Measurements from ENCODE around the gene AADAC.

Gene AADAC

DNA sequence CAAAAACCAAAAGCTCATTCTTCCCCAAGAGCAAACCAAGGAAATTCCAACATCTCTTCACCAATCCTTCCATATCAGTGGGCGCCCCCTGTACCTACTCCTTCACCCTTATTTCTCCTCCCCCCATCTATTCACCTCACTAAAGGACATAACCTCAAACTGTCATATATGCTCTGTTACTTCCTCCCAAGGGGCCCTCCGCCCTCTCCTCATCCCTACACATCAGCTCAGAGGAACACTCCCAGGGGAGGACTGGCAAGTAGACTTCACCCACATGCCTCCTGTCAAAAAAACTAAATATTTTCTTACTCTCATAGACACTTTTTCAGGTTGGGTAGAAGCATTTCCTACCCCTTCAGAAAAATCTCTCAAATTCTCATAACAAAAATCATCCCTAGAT lies 2.4 kb upstream of the AADAC start:
- no peak for TF ChIP-seq CTCF (IDR thresholded peaks at IDR 0.05; ENCODE audit: extremely low read depth, insufficient read depth, missing control alignments)
- no peak for DNase-seq (ENCODE audit: low spot score)
- in situ Hi-C loops (cut with MboI; ENCODE audit: low pct_unique_long_range_greater_than_20kb, low sequenced_read_pairs, unreplicated experiment): no loop called here

DNA sequence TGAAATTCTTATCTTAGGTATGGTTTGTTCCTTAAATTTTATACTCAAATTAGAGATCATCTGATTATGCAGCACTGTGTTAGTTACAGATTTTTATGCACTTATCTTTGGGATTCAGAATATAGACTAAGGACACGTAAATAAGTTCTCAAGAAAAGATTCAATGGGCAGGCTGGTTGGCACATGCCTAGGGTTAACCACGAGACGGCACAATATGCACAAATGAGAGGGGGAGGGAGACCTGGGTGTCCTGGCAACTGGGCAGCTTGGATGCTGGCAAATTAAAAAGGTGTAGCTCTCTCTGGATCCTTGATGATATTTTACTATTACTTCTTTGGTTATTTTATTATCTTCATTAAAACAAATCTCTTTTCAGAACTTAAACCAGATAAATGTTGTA lies 672 bp downstream of the AADAC start:
- TF ChIP-seq CTCF (IDR thresholded peaks at IDR 0.05; ENCODE audit: extremely low read depth, insufficient read depth, missing control alignments): no peak
- in situ Hi-C loops (cut with MboI; ENCODE audit: low pct_unique_long_range_greater_than_20kb, low sequenced_read_pairs, unreplicated experiment): no loop called here

GRCh38 chr3:151816091-151816604 lies 2.2 kb downstream of the AADAC start:
- in situ Hi-C loops (cut with MboI; ENCODE audit: low pct_unique_long_range_greater_than_20kb, low sequenced_read_pairs, unreplicated experiment): no loop called here
- no peak for DNase-seq (ENCODE audit: low spot score)
- TF ChIP-seq CTCF (IDR thresholded peaks at IDR 0.05; ENCODE audit: extremely low read depth, insufficient read depth, missing control alignments): no peak

More for the DNA sequence above, 672 bp downstream of the AADAC start:
- no peak for DNase-seq (ENCODE audit: low spot score)

DNA sequence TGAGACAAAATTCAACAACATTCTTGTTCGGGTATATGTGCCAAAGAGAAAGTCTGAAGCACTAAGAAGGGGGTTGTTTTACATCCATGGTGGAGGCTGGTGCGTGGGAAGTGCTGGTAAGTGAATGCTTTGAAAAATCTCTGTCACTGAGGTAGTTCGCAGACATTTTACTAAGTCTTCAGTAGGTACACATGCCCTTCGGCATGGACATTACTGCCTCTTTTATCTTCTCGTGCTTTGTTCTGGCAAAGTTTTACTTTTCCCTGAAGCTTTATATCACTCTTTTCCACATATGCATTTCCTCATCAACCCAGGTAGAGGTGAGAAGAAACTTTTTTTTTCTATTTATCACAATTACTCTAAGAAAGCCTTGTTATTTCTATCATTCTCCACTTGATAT lies 3.6 kb downstream of the AADAC start:
- in situ Hi-C loops (cut with MboI; ENCODE audit: low pct_unique_long_range_greater_than_20kb, low sequenced_read_pairs, unreplicated experiment): no loop called here
- no peak for DNase-seq (ENCODE audit: low spot score)
- TF ChIP-seq CTCF (IDR thresholded peaks at IDR 0.05; ENCODE audit: extremely low read depth, insufficient read depth, missing control alignments): no peak

DNA sequence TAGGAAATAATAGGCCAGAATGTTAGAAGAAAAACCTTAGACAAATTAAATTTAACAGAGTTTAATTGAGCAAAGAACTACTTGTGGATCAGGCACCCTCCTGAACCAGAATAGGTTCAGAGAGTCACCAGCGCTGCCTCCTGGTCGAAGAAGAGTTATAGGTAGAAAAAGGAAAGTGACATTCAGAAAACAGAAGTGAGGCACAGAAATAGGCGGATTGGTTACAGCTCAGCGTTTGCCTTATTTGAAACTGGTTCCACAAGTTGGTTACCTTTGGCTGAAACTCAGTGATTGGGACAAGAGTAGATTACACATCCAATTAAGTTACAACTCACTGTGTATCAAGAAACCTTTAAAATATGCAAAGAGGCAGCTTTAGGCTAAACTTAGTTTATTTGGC lies 4.4 kb downstream of the AADAC start:
- TF ChIP-seq CTCF (IDR thresholded peaks at IDR 0.05; ENCODE audit: extremely low read depth, insufficient read depth, missing control alignments): no peak
- no peak for DNase-seq (ENCODE audit: low spot score)
- in situ Hi-C loops (cut with MboI; ENCODE audit: low pct_unique_long_range_greater_than_20kb, low sequenced_read_pairs, unreplicated experiment): no loop called here

- TF ChIP-seq CTCF (IDR thresholded peaks at IDR 0.05; ENCODE audit: extremely low read depth, insufficient read depth, missing control alignments): no peak
- in situ Hi-C loops (cut with MboI; ENCODE audit: low pct_unique_long_range_greater_than_20kb, low sequenced_read_pairs, unreplicated experiment): no loop called here
- DNase-seq (ENCODE audit: low spot score): no peak
Measured at GRCh38 chr3:151819910-151820309, 6.0 kb downstream of the AADAC start.

GRCh38 chr3:151827816-151828215 lies 13.9 kb downstream of the AADAC start:
- TF ChIP-seq CTCF (IDR thresholded peaks at IDR 0.05; ENCODE audit: extremely low read depth, insufficient read depth, missing control alignments): no peak
- in situ Hi-C loops (cut with MboI; ENCODE audit: low pct_unique_long_range_greater_than_20kb, low sequenced_read_pairs, unreplicated experiment): loop anchor here (25.0 kb wide), 1 partner anchor 391 kb away; no protein-coding TSS in a partner anchor
- no peak for DNase-seq (ENCODE audit: low spot score)
